Measurements from ENCODE around the gene SPTBN5.

SPTBN5 gene

DNA sequence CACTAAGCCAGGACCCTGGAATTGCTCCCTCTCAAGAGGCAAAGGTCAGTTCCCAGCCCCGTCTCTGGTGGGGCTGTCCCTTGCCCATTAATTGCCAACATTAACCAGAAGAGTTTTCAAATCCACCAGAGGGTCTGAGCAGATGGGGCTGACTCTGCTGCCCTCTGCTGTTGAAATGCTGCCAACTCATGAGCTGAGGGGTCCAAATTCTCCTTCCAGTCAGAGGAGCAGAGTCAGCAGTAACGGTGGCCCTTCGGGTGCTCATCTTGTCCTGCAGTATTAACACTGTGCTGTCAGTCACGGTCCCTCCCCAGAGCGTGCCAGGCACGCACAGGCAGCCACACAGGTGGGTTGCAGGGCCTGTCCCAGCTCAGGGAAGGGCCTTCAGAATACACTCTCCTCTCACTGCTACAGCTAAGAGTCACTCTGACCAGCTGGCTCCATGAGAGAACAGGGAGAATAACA, 10.7 kb upstream of the SPTBN5 start:
- no peak for DNase-seq (ENCODE audit: low read depth, low spot score)

DNA sequence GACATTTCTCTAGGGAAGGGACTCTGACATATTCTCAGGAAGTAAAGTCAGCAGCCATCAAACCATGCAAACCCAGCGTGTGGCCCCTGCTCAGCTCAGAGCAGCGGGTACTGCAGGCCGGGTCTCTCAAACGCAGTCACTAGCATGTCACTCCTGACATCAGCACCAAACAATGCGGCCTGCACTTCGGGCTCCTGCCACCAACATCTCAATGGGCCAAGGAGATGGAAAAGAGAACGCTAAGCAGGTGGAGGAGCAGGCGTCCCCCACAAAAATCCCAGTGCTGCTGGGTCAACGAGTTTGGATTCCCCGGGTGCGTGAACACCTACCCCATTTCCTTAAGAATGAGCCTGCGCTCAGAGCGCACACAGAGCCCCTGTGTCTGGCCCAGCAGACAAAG, 9.9 kb upstream of the SPTBN5 start:
- no peak for DNase-seq (ENCODE audit: low read depth, low spot score)

DNA sequence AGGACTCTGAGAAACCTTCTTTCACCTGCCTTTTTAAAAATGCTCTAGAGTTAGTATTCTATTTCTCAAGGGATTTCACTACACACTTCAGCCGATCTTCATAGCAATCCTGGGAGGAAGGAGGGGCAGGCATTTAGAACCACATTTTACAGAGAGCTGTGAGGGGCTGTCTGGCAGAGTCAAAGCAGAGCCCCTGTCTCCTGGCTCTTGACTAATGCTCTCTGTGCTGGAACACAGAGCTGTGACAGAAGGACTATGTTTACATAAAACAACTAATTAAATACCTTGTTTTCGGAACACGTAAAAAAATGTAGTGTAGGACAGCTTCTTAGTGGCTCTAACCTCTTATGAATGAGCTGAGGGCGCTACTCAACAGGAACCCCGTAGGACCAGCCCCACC, 7.6 kb upstream of the SPTBN5 start:
- no peak for DNase-seq (ENCODE audit: low read depth, low spot score)

DNA sequence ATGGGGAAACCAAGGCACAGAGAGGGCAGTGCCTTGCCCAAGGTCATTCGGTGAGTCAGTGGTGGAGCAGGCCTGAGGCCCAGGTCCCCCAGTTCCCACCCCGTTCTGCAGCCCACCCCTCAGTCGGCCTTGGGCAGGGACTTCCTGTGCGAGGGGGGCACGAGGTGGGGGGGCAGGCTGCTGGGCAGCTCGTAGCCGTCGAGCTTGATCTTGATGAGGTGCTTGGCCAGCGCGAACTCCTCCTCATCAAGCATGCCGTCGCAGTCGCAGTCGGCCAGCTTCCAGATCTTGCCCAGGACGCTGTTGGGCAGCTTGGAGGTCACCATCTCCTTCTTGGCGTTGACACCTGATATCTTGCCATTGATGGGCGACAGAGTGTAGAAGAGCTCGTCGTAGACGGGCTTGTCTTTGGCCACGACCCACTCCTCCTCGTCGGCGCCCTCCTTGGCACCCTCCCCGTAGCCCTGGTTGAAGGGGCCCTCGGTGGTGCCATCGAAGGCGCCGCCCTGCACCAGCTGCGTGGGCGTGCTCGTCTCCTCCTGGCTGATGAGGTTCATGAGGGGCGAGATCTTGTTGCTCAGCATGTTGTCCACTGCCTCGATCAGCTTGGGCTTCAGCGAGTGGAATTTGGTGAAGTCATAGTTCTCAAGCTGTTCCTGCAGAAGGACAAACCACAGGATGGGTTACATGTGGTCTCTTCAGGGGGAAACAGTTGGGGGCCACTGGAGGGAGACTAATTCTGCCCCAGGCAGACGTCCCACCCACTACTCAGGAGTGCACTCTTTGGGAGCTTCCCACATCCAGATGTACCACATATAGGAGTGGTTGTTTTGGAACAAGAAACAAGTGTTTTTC, 6.9 kb upstream of the SPTBN5 start:
- no peak for DNase-seq (ENCODE audit: low read depth, low spot score)

DNA sequence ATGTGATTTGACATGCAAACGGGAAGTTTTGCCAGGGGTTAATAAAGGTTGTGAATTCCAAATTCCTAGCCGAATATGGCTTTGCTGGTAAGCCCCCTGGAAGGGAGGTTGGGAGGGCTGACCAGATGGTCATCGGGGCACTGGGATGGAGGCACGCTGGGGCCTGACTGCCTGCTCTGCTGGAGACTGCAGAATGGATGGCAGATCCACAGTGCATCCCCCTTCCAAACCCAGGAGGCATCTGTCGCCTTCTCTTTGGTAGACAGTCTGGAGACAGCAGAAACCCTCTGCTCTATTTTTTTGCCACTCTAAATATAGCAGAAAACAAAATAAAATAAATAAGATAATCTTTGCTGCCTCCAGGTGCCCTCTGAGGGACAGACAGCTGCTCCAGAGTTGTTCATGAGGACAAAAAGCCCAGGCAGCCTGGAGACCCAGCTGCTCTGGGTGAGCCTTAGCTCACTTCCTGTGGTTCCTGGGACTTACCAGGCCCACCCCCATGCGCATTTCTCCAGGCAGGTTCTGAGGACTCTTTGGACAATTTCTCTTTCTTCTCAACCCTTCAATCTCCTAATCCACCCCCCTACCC, 6.1 kb upstream of the SPTBN5 start:
- DNase-seq (ENCODE audit: low read depth, low spot score) = no peak

DNA sequence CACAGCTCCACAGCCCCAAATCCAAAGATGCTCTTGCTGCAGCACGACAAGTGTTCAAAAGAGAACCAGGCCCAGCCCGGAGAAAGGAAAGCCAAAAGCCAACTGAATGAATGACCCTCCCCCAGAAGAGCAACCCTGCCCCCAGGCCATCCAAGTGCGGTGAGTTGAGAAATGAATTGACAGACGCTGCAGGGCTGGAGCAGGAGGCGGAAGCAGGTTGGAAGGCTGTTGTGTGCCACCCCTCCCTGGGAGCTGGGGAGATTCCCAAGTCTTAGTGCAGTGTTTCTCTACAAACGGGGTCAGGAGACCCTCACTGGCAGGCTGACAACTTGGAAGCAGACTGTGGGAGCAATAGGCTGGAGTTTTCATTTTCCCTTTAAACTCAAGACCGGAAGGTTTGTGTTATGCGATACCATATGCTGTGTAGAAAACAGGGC, 3.5 kb upstream of the SPTBN5 start:
- DNase-seq (ENCODE audit: low read depth, low spot score) = no peak

DNA sequence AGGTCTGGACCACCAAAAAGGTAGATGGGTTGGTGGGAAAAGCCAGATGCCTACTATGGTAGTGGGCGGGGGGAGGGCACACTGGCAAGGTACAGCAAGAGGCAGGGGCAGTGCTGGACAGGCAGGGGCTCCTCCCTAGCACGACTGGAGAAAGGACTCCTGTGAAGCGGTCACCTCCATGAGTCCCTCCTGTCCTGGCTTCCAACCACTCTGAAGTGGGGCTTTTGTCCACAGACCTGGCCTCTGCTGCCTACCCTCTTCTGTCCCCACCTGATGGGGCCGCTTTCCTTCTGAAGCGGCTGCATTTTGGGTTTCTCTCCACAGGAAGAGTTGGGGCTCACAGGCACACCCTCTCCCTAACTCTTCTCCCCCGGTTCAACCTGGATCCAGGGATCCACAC, 2.7 kb upstream of the SPTBN5 start:
- DNase-seq (ENCODE audit: low read depth, low spot score) = no peak

DNA sequence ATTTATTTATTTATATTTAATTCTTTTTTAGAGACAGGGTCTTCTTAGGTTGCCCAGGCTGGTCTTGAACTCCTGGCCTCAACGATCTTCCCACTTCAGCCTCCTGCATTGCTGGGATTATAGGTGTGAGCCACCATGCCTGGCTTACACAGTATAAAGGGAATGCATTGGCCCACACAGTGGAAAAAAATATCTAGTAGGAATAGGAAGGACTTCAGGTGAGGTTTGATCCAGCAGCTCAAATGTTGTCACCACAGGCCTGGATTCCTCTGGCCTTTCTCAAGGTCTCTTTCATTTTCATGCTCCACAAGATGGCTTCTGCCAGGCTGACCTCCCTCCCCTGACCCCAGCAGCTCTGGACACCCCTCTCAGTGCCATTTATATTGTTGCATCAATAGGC, 2.1 kb upstream of the SPTBN5 start:
- no peak for DNase-seq (ENCODE audit: low read depth, low spot score)

DNA sequence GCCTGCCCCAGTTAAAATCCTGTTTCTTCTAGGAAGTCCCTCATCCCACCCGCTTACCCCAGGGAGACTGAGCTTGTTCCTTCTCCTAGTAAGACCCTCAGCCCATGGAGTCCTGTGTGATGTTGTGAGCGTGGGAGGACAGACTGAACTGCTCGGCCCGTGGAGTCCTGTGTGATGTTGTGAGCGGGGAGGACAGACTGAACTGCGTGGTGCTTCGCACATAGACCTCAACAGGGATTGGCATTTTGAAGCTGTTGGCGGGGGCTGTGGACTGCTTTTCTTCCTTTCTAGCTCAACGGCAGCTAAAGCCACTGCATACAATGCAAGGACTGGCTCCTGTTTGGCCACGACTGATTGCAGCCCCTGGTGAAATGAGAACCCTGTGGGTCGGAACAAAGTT, 1.6 kb upstream of the SPTBN5 start:
- DNase-seq (ENCODE audit: low read depth, low spot score) = no peak

DNA sequence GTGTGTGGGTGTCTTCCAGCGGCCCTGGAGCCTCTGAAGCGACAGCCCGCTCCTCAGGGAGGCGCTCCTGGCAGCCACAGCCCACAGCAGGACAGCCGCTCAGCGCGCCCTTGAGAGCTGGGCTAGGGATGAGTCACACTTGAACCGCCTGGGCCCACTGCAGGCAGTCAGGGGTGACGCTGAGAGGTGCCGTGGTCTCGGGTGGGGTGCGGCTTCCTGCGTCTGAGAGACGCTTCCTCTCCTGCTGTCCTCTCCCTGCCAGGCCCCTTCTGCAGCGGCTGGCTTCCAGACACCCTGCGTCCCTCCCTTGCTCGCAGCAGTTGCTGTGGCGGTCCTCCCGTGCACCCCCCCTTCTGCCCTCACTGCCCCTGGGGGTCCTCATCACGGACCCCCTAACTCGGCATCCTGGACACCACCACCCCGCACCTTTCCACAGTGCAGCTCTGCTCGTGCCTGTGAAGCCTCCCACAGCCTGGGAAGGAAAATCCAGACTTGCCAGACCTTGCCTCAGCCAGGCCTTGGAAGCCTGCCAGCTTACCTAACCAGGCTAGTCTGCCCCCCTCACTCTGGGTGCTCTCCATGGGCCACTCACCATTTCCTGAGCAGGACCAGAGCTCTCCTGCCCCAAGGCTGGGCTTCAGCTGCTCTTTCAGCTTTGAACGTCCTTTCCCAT, 1.1 kb upstream of the SPTBN5 start:
- DNase-seq (ENCODE audit: low read depth, low spot score) = no peak

DNA sequence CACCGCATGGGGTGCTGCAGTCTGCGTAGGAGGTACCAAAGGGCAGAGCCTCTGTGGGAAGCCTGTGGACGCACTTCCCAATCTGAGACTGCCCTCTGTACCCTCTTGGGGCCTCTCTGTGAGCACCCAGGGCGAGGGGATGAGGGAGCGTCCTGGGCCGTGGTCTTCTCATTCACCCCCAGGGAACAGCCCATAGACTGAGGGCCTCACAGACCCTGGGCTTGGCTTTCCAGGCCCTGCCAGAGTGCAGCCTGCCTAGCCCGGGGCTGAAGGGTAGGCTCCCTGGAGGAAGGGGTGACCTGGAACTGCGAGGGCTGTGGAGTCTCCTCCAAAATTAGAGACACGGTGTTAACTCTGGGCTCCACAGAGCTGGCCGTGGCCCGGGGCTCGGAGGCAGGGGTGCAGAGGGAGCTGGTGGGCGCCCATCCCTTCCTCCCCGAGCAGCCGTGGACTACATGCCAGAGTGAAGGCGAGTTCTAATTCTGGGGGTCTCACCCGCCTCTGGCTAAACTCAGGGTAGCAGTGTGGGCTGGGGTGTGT, 468 bp upstream of the SPTBN5 start:
- DNase-seq (ENCODE audit: low read depth, low spot score) = no peak

DNA sequence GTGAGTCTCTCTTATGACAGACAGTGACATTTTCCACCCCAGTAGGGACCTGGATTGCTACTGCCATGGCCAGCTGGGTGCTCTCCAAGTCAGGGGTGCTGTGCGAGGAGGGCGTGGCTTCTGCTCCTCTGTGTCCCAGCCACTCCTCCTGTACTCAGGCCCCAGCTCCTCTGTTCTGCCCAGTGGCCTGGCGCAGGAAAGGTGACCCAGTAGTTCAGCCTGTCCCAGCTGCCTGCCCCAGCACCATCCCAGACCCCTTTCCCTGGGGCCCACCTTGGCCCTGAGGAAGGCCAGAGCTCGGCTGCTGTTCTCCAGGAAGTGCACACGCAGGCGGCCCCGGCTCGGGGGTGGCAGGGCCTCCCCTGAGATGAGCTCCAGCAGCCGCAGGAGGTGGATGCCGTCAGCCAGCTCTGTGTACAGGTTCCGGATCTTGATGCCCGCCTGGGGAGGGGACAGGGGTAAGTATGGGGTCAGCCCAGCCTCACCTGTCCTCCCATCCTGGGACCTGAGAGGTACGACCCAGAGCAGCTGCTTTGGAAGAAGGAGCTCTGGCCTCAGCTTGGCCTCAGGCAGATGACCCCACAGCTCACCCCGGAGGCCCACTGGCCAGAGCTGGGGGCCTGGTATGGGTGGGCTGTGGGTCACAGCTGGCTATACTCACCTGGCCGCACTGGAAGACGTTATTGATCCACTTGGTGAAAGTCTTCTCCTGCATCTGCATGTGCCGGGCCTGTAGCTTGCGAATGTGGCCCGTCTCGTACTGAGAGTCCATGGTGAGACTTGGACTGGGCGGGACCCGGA, 1.0 kb downstream of the SPTBN5 start:
- DNase-seq (ENCODE audit: low read depth, low spot score) = no peak

DNA sequence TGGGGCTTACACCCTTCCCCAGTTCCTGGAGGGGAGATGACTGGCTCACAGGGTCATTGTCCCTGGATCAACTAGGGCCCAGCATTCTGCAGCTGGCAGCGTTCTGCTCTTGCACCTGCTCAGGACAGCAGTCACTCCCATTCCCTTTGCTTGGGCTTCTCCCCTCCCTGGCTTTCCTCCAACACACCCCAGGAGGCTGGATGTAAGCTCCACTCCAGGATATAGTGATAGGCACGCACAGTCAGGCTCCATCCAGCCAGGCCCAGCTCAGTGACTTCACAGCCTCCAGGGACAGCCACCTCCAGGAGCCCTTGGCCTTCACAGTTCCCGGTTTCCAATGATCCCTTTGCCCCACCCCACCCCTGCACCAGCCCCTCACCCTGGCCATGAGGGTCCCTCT, 1.9 kb downstream of the SPTBN5 start:
- no peak for DNase-seq (ENCODE audit: low read depth, low spot score)

DNA sequence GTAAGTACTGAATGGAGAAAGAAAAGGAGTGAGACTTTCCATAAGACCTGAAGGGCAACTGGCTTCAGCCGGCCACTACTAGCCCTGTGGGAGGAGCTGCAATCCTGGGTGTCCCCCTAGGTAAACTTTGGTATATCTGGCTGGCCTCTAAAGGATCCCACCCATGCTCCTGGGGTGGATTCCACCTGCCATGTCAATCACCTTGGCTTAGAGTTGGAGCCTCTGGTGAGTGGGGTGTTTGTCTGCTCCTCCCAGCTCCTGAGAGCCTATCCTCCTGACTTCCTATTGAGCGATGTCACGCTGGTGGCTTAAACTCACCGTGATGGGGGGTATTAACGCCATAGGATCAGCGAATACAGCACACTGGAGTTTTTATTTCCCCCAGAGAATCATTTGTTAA, 2.6 kb downstream of the SPTBN5 start:
- no peak for DNase-seq (ENCODE audit: low read depth, low spot score)

DNA sequence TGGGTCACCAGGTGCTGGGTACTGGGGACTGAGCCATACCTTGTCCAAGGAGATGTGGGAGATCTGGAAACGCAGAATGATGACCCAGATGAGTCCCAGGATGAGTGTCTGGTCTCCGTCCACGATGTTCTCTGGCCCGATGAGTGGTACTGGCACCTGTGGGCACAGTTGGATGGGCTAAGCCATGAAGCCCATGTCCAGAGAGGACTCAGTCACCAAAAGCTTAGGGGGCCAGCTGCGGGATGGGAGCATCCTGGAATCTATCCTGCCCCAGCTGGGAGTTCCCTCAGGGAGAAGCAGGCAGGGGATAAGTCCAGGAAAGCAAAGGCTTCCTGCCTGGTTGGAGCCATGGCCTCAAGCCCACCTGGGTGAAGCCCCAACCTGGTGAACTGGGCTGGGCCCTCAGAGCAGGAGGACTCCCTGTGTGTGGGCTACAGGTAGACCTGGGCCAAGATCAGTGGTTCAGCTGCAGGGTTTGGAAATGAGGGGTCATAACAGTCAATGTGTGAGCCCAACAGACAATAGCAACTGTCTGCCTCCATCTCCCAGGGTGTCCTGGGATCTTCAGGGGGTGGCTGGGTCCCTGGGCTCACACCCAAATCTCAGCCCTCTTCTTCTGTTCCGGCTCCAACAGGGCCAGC, 3.7 kb downstream of the SPTBN5 start:
- no peak for DNase-seq (ENCODE audit: low read depth, low spot score)

DNA sequence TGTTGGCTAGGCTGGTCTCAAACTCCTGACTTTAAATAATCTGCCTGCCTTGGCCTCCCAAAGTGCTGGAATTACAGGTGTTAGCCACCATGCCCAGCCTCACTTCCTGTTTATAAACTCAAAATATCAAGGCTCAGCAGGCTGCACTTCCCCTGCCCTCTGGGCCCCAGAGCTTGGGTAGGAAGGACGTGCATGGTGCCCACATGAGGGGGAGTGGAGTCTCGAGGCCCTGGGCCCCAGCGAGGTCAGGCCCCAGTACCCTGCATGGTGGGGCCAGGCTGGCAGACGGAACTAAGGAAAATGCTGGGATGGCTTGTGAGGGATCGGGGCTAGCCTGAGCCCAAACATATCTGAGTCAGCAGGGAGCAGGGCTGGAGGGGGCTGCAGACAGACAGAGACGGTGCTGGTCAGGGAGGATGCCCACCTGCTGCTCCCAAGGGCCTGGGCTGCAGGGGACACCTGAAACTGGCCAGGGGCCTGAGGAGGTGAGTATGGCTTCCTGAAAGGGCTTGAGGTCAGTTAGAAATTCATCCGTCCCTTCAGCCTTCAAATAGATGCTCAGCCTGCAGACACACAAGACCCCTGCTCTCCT, 5.1 kb downstream of the SPTBN5 start:
- no peak for DNase-seq (ENCODE audit: low read depth, low spot score)

DNA sequence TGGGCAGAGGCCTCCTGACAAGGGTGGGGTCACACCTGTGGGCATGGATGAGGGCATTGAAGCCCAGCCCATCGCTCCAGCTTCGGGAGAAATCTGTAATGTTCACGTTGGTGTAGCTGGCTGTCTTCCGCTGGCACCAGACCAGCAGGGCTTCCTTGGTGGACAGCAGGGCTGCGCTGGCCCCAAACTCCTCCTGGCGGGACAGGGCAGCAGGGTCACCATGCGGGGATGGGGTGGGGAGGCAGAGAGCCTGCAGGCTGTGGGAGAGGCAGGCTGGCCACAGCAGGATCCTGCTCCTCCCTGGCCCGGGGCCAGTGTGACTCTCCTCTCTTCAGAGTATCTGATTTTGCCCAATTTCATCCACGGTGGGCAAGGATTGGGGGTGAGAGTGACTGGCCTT, 6.0 kb downstream of the SPTBN5 start:
- DNase-seq (ENCODE audit: low read depth, low spot score) = no peak

DNA sequence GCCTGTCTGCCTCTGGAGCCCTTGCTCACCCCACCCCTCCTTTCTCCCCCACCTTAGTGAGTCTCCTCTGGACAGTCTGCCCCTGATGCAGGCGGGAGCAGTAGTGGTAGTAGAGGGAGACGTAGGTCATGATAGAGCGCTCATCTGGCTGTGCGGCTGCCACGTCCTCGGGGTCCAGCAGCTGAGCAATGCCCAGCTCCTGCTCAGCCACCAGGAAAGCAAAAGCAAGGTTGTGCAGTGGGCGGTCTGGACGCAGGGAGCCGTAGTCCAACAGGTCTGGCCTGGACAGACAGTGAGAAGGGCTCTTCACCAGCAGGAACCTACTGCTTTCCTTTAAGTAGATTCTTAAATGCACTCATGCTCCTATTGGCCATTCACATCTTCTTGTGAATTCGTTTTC, 6.7 kb downstream of the SPTBN5 start:
- no peak for DNase-seq (ENCODE audit: low read depth, low spot score)

DNA sequence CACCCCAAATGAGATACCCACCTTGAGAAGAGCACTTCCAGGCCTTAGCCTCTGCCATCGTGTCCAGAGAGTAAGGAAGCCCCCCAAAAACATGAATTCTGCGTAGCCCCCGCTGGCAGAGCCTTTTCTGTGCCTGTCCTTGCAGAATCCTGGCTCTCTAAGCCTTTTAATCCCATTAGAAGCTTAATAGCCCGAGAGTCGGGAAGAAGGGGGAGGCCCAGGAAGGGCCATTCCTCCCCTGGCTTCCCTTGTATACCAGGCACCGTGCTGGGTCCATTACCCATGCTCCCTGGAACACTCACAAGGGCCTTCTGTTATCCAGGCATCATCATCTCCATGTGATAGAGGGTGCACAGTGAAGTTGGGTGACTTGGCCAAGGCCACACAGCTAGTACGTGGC, 7.1 kb downstream of the SPTBN5 start:
- no peak for DNase-seq (ENCODE audit: low read depth, low spot score)

DNA sequence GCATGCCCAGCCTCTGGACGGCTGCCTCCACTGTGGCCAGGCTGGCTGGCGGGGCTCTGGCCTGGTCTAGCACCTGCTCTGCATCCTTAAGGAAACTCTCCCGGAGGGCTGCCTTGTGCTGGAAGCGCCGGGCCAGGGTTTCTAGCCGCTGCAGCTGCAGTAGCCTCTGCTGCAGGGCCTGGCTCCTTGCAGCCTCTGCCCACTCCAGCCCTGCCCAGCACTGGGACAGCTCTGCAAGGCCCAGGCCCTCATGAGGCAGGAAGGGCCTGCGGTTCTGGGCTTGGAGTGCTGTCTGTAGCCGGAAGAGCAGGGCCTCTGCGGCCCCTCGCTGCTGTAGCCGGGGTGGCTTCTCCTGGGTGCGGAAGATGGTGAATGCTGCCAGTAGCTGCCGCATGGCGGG, 8.0 kb downstream of the SPTBN5 start:
- no peak for DNase-seq (ENCODE audit: low read depth, low spot score)

DNA sequence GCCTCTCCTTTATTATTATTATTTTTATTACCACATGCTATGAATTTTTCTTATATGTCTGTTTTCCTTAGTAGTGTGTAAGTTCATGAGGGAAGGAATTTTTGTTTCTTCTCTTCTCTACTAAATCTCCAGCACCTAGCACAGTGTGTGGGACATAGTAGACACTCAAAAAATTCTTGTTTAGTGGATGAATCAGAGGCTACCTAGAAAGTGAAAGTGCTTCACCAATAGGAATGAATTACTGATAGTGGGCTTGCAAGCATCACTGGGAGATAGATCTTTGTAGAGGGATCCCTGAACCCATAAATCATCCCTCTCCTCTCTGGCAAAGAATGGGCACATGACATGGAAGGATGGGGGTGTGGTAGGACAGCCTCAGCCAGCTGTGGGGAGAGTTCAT, 8.5 kb downstream of the SPTBN5 start:
- DNase-seq (ENCODE audit: low read depth, low spot score) = no peak
